Calu3 (cell line): ENCODE data around the gene RUFY3. TPM values are rescaled to one million over a fixed set of nuclear protein-coding genes. Genes with fewer than 3 reads are reported as not detected.

ENCODE experiments used
- BruUV-seq: library from RNA; stranded (reverse); fragments of 400-500 nt; replicated peaks from 2 replicates; lab custom pipeline; 2021; lab: Mats Ljungman, UMichigan
- CTCF ChIA-PET: fragments of 300-600 bp; sonication (Branson Sonifier 250); formaldehyde crosslinking; loops from one replicate; lab custom pipeline; 2022; ENCODE audit warnings: antibody characterized with exemption; lab: Charles Lee
- DNase-seq: peaks from one replicate; pipeline ENCODE4 v3.0.0; 2022
- H3K27ac Mint-ChIP-seq: one replicate; pipeline ENCODE4 v1.8.0; 2022; ENCODE audit warnings: mixed read lengths; ENCODE audit not compliant: unreplicated experiment
- H3K27me3 Mint-ChIP-seq: one replicate; pipeline ENCODE4 v1.8.0; 2022; ENCODE audit warnings: mixed read lengths; ENCODE audit not compliant: unreplicated experiment
- H3K36me3 Mint-ChIP-seq: one replicate; pipeline ENCODE4 v1.8.0; 2022; ENCODE audit warnings: mild to moderate bottlenecking, moderate library complexity, mixed read lengths; ENCODE audit not compliant: insufficient read depth, unreplicated experiment
- H3K4me1 Mint-ChIP-seq: one replicate; pipeline ENCODE4 v1.8.0; 2022; ENCODE audit warnings: mild to moderate bottlenecking, low read depth, mixed read lengths; ENCODE audit not compliant: unreplicated experiment
- H3K4me3 Mint-ChIP-seq: one replicate; pipeline ENCODE4 v1.8.0; 2022; ENCODE audit warnings: mild to moderate bottlenecking, low read depth, moderate library complexity, mixed read lengths; ENCODE audit not compliant: unreplicated experiment
- H3K9me3 Mint-ChIP-seq: one replicate; pipeline ENCODE4 v1.8.0; 2022; ENCODE audit warnings: low read depth, mixed read lengths; ENCODE audit not compliant: unreplicated experiment
- intact Hi-C: fragments of 100-400 bp; cut with micrococcal nuclease; formaldehyde crosslinking; loops from one replicate; pipeline ENCODE4 v1.10.0; 2022; ENCODE audit not compliant: unreplicated experiment
- total RNA-seq: library from RNA; stranded (reverse); gene quantifications from 2 replicates; pipeline ENCODE4 v1.2.3, GENCODE V29; 2022
- TF ChIP-seq, protein P1 (sequence below): fragments of 200-600 bp; IDR thresholded peaks from one replicate; pipeline ENCODE4 v1.8.0; 2022; ENCODE audit warnings: antibody characterized with exemption; ENCODE audit not compliant: unreplicated experiment

Gene RUFY3
- total RNA-seq, 1 experiment from 2014 or later, result 25.8 TPM

DNA sequence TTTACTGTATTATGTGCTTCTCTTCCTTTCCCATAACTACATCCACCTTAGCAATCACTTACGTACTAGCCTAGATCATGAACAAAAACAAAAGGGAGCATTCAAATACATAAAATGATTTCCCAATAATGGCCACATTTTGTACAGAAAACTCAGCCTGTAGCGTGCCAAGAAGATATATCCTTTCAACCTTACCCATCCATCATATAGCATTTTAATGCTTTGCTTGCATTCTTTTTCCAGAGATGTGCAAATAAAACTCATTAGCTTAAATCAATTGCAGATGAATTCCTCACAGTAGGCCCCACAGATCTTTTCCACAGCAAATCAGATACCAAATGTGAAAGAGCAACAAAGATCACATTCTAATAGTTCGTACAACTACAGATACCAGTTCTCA lies 97.2 kb downstream of the RUFY3 start:
- H3K4me3 Mint-ChIP-seq, result no peak overlapping the region
- TF ChIP-seq, protein P1, sequence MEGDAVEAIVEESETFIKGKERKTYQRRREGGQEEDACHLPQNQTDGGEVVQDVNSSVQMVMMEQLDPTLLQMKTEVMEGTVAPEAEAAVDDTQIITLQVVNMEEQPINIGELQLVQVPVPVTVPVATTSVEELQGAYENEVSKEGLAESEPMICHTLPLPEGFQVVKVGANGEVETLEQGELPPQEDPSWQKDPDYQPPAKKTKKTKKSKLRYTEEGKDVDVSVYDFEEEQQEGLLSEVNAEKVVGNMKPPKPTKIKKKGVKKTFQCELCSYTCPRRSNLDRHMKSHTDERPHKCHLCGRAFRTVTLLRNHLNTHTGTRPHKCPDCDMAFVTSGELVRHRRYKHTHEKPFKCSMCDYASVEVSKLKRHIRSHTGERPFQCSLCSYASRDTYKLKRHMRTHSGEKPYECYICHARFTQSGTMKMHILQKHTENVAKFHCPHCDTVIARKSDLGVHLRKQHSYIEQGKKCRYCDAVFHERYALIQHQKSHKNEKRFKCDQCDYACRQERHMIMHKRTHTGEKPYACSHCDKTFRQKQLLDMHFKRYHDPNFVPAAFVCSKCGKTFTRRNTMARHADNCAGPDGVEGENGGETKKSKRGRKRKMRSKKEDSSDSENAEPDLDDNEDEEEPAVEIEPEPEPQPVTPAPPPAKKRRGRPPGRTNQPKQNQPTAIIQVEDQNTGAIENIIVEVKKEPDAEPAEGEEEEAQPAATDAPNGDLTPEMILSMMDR, result no peak
- no TSS peak for BruUV-seq
- H3K27ac Mint-ChIP-seq, result no peak overlapping the region
- no peaks in the 10 kb centered on the region for H3K4me1 Mint-ChIP-seq
- intact Hi-C loops, result no loop called here
- no peak for DNase-seq
- no peaks in the 10 kb centered on the region for H3K27me3 Mint-ChIP-seq
- no peaks in the 10 kb centered on the region for H3K9me3 Mint-ChIP-seq
- CTCF ChIA-PET, result no interaction called here
- peaks cover 29% of the 10 kb centered on the region for H3K36me3 Mint-ChIP-seq

- intact Hi-C loops, result no loop called here
- Mint-ChIP-seq H3K9me3 (no peaks in the 10 kb centered on the region), H3K4me3 (no peak overlapping the region), H3K27me3 (no peaks in the 10 kb centered on the region), H3K27ac (no peak overlapping the region), H3K36me3 (peaks cover 68% of the 10 kb centered on the region), H3K4me1 (no peaks in the 10 kb centered on the region)
- no TSS peak for BruUV-seq
- TF ChIP-seq, protein P1, result no peak
- CTCF ChIA-PET, result no interaction called here
- no peak for DNase-seq
Observed at GRCh38 chr4:70829015-70829414, 107.3 kb downstream of the RUFY3 start.

GRCh38 chr4:70829492-70829891 lies 107.7 kb downstream of the RUFY3 start:
- no TSS peak for BruUV-seq

GRCh38 chr4:70830054-70830453 lies 108.3 kb downstream of the RUFY3 start:
- Mint-ChIP-seq H3K4me1 (no peaks in the 10 kb centered on the region), H3K27ac (no peak overlapping the region), H3K4me3 (no peak overlapping the region), H3K36me3 (peaks cover 57% of the 10 kb centered on the region), H3K27me3 (no peaks in the 10 kb centered on the region), H3K9me3 (no peaks in the 10 kb centered on the region)
- no peak for DNase-seq
- no TSS peak for BruUV-seq
- TF ChIP-seq, protein P1, result no peak
- intact Hi-C loops, result loop anchor here (10.0 kb wide), 1 partner anchor 125 kb away; no protein-coding TSS in a partner anchor
- CTCF ChIA-PET, result no interaction called here

More at GRCh38 chr4:70829492-70829891, 107.7 kb downstream of the RUFY3 start:
- intact Hi-C loops, result no loop called here
- DNase-seq, result no peak
- no peak overlapping the region for H3K4me3 Mint-ChIP-seq
- CTCF ChIA-PET, result no interaction called here
- TF ChIP-seq, protein P1, result no peak
- peaks cover 63% of the 10 kb centered on the region for H3K36me3 Mint-ChIP-seq
- no peaks in the 10 kb centered on the region for H3K4me1 Mint-ChIP-seq
- H3K27ac Mint-ChIP-seq, result no peak overlapping the region
- H3K27me3 Mint-ChIP-seq, result no peaks in the 10 kb centered on the region
- H3K9me3 Mint-ChIP-seq, result no peaks in the 10 kb centered on the region
